Fibroblast of upper back skin (primary cell): ENCODE measurements around the gene LRRIQ3.
"Not testable (repeated sequence)": the region's sequence is repeated elsewhere in the genome, so short reads cannot be mapped to it uniquely, and the experiment has no call there.

Experiments used
- DNase-seq: peaks from one replicate; pipeline ENCODE4 v3.0.0-alpha.2; 2013

Gene LRRIQ3, protein sequence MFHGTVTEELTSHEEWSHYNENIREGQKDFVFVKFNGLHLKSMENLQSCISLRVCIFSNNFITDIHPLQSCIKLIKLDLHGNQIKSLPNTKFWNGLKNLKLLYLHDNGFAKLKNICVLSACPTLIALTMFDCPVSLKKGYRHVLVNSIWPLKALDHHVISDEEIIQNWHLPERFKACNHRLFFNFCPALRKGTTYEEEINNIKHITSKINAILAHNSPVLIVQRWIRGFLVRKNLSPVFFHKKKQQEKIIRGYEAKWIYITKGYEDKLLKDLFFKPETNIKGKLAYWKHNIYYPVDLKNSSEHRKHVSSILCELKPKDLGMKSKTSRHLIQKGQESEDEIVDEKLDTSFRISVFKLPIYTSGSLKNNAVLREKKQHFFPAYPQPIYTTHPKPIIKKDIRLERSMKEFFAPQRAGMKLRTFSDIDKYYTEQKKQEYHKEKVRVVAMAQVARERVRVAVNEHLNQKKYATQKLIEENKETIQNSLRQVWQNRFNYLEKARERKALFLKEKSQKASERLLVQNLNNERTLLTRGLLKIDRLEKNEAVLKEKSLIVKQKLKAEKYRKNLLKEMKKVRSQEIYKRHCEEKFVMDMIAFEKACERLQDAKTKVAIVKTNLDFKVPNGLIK

DNA sequence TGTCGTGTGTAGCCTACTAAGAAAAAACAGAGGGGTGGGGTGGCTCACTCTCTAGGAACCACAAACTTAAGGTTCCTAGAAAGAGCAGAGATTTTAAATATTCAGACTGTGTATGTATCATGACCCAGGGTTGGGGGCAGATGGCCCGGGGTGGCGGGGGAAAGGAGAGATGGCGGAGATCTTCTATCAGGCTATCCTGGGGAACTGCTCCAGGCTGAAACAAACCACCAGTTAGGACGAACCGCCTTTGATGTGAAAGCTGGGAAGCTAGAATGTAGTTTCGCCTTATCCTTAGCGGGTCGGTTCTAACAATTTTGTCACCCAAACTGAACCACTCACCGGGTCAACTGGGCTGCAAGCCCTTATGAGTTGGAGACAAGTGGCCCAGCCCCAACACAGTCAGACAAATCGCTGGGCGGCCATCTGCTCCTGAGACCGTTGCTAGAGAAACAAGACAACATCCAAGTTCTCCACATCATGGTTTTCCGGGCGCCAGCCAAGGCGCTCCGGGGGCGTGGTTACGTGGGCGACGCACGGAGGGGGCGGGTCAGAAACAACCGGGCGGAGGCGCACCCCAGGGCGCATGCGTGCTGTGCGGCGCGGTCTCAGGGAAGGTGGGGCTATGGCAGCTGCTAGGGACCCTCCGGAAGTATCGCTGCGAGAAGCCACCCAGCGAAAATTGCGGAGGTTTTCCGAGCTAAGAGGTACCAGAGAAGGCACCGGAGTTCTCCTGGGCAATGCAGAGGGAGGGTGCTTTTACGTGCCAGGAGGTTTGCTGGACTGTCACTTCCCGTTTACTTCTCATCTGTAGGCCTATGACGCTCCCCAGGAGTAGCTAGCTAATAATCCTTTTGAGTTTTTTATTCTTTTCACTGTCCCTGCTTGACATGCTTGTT lies at the start of gene LRRIQ3, which contains the start of gene FPGT:
Gene LRRIQ3, minus strand, starts transcription at position 520 of the 896 bp plus-strand sequence. CDS start 14,492 bp downstream, outside the sequence.
Gene FPGT, plus strand, starts transcription at position 586 of the 896 bp plus-strand sequence. Its CDS starts 37 bp downstream, at position 623.
- DNase-seq = peak; percentile 94

DNA sequence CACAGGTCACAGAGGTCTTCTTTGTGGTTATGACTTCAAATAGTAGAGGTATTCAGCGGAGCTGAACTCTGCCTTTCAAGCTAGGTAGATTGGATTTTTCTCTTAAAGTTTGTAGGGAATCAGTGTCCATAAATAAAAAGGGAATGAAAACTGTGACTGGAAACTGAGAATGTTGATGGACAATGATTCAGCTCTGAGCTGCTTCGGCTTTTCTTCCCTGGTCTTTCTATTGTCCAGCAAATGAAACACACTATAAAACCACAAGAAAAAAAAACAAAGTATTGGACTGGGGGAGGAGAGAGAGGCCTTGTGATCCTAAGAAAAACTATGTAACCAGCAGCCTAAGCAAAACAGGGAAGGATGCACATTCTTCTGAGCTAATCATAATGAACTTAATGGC lies 48.3 kb upstream of the LRRIQ3 start:
- peak; percentile 11 for DNase-seq

DNA sequence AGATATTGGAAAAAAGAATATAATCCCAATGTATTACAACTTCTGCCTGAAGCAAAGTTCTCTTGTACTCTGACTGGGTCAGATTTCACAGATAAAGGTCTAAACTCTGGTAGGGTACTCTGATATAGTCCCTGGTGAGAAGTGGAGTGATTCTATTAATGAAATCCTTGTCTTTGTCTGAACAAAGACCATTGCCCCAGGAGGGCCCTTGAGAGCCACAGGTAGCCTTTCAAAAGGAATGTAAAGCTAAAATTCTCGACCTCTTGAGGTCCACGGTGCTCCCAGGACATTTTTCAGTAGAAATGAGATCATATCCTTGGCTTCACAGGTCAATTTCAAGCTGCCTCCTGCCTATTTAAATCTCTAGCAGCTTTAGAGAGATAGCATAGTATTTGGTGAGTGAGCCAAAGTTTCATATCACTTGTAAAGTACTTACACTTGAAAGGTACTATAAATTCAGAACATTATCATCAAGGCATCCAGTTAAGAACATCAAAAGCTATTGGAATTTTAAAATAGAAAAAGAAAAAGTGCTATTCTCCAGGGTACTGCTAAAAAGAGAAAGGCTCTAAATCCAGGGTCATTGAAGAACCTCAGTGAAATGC lies 47.3 kb upstream of the LRRIQ3 start:
- no peak for DNase-seq

DNA sequence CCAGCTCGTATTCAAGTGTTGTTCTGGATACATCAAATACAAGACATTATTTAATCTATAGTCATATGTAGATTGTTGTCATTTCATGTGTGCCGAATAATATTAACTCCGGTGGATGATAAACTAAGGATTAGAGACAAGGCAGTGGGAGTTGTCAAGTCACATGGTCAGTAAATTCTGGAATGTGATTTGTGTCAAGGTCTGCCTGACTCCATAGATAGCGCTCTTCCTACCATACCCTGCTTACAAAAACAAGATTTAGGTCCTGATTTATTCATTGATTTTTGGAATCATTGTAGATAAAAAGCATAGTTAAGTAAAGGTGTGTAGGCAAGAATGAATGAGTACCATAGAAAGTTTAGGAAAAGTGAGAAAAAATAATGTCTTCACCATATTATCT lies 39.8 kb upstream of the LRRIQ3 start:
- DNase-seq = no peak

DNA sequence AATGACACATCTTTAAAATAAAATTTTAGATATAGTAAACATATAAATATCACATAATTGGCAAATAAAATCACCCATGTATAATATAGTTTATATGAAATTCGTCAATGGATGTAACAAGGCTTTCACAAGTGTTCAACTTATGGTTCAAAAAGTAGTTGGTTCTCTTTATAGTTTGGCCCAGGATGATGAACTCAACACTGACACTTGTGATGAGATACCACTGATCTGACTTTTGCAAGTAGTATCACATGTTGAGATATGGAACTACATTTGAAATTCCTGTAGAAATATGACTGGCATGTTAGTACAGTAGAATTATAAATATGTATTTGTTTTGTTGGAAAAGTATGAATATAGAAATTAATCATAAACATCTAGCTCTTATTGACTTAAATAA lies 39.1 kb upstream of the LRRIQ3 start:
- no peak for DNase-seq

DNA sequence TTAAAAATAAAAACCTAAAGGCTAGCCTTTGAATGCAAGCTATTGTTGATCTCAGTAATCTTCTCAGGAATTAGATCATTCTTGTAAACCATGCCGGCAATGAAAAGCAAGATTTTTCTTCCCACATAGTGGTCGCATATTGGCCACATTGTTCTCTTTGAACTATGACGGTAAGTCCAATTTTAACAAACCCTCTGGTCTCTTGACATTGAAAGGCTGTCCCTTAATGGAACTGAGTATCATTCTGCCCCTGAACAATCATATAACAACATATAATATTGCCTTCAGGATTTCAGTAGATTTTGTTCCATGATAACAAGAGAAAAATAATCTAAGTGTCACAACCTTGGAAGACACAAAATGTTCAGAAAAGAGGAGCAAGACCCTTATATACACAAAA lies 38.5 kb upstream of the LRRIQ3 start:
- DNase-seq = no peak

DNA sequence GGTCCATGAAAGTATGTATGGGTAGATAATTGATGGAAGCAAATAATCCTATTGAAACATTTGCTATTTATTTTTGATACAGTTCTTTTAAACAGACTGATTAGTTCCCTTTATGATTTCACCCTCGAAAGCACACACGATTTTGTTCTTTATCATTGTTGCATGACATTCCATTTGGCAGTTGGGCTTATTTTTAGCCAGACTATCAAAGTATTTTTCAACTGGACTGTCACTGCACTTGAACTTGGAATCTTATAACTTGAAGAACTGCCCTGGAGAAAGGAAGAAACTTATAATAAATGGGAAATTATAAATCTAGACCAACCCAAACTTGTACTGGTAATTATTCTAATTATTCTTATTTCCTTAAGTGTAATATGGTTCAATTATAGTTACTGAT lies 37.2 kb upstream of the LRRIQ3 start, which contains the start of gene TNNI3K:
Gene TNNI3K, plus strand, starts transcription at position 235 of the 400 bp plus-strand sequence. Its CDS starts 65 bp downstream, at position 300.
- no peak for DNase-seq

DNA sequence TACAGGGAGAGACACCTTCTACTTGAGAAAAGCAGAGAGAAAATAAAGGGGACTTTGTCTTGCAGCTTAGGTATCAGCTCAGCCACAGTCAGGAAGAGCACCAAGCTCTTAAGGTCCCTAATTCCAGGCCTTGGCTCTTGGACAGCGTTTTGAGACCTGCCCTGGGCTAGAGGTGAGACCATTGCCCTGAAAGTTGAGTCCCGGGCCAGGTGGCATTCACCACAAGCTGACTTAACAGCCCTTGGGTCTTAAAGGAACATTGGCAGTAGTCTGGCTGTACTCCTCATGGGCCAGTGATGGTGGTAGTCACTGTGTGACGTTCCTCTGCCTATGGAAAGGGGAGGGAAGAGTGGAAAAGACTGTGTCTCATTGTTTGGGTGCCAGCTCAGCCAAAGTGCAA lies 25.5 kb upstream of the LRRIQ3 start:
- DNase-seq = no peak

DNA sequence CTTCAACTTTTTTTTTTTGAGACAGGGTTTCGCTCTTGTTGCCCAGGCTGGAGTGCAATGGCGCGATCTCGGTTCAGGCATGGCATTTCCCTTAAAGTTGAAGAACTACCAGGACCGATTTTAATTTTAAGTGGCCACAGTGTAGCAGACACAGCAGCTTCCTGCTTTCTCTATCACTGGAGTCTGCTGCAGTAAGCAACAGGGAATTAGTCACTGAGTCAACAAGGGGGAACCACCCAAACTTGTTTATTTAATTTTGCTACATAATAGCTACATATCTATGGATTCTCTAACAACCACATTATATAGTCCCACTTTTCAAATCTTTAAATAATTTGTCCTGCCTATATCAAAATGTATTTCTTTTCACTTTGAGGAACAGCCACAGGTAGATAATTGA lies 24.7 kb upstream of the LRRIQ3 start:
- no peak for DNase-seq

DNA sequence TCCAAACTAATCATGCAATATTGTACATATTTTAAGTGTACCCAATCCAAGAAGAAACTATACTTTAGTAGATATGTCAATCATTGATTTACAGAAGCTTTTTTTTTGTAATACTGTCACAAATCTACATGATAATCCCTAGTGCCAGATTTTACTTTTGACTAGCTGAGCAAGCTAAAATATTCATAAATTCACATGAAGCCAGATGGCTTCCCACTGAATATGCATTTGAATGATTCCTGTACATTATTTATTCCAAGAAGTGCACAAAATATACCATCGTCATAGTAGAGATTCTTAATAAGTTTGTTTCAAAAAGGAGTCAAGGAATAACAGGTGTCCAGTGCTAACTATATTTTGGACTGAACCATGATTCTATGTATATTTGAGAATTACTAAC lies 17.3 kb upstream of the LRRIQ3 start:
- no peak for DNase-seq

DNA sequence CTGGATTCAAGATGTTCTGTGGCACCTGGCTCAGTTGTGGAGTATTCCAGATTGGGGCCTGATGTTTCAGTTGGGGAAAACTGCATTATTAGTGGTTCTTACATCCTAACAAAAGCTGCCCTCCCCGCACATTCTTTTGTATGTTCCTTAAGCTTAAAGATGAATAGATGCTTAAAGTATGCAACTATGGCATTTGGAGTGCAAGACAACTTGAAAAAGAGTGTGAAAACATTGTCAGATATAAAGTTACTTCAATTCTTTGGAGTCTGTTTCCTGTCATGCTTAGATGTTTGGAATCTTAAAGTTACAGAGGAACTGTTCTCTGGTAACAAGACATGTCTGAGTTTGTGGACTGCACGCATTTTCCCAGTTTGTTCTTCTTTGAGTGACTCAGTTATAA lies 7.3 kb upstream of the LRRIQ3 start:
- DNase-seq = peak; percentile 63

DNA sequence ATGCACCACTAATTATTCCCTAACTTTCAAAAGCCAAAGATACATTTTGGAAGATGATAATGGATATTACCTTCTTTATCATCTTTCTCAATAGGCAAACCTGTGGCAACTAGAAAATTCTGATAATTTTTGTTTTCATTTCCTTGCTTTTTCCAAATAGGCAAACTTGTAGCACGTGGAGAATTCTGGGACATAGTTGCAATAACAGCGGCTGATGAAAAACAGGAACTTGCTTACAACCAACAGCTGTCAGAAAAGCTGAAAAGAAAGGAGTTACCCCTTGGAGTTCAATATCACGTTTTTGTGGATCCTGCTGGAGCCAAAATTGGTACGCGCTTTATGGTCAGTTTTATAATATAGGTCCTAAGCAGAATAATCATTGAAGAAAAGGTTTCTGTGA lies 1.5 kb upstream of the LRRIQ3 start:
- DNase-seq = no peak

DNA sequence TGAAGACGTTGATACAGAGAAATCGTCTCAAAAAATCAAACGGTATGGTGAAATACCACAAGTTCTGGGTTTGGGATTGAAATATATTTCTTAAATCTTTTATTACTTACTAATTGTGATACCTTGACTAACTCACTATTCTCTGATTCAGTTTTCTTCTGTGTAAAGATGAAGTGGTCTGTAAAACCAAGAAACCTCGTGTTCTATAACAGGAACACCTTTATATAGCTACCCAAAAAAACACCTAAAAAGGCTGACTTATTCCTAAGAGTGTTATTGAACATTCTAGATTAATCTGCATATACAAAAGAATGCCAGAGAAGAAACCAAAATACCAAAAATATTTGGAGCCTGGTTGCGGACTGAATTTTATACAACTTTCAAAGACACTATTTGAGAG lies 721 bp downstream of the LRRIQ3 start:
- DNase-seq = no peak

DNA sequence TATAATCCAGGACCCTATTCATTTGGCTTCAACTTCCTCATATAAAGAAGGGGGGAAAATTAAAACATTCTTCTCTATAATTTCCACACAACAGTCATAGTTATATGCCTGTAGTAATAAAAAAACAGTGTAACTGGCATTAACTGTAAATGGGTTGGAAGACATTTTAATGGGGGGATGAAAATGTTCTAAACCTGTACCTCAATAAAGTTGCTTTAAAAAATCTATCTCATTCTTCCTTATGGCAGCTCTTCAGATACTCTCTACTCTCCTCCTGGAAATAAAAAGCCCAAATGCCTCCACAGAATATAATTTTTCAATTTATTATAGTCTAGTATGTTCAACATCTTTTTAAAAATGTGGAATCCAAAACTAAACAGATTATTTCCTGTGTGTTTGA lies 2.6 kb downstream of the LRRIQ3 start:
- DNase-seq = no peak

DNA sequence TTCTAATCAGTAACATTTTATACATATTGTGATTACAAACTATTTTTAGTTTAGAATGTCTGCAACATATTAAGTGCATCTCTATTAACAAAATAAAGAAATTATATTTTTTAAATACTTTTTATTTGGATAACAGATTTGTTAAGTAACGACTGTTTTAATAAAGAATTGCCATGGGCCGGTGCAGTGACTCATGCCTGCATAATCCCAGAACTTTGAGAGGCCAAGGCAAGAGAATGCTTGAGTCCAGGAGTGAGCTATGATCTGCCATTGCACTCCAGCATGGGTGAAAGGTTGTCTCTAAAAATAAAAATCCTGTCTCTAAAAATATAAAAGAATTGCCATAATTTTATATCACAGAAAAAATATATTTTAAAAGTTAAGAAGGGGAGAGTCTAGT lies 4.1 kb downstream of the LRRIQ3 start:
- peak; percentile 32 for DNase-seq

DNA sequence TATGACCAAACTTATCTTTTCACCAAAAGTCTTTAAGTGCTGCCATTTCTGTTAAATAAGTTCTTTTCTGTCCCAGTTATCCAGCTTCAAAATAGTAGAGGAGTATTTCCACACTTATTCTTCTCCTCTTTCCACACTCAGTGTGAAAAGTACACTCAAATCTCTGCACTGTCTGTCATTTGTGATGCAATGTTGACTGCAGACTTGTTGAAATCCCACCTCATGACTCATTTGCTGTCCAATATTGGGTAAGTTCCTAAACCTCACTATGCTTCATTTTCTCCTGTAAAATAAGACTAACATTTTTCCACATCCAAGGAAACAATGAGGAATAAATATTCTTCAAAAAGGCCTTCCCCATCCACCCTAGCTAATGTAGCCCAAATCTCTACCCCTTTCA lies 17.5 kb downstream of the LRRIQ3 start:
- DNase-seq = peak; percentile 41

DNA sequence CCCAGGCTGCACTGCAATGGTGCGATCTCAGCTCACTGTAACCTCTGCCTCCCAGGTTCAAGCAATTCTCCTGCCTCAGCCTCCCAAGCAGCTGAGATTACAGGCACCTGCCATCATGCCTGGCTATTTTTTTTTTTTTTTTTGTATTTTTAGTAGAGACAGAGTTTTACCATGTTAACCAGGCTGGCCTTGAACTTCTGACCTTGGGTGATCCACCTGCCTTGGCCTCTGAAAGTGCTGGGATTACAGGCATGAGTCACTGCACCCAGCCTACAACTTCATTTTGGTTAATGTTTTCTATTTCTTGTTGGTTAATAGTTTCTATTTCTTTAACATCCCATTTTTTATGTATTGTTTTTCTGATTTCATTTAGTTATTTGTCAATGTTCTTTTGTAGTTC lies 23.6 kb downstream of the LRRIQ3 start:
- DNase-seq = not testable (repeated sequence)

DNA sequence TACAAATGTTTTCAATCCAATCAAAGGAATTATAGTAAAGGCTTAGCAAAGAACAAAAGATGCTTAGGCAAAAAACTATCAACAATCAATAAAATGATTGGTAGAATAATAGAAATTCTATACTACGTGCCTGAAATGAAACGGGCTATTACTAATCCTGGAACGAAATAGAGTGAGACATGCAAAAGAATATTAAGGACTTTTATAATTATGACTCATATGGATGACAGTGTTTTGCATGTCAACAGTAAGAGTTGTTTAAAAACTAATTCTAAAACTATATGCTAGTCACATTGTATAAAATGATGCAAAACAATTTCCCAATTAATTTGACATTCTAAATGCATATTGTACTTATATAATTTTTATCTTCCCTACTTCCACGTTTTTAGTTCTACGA lies 35.6 kb downstream of the LRRIQ3 start:
- DNase-seq = no peak

DNA sequence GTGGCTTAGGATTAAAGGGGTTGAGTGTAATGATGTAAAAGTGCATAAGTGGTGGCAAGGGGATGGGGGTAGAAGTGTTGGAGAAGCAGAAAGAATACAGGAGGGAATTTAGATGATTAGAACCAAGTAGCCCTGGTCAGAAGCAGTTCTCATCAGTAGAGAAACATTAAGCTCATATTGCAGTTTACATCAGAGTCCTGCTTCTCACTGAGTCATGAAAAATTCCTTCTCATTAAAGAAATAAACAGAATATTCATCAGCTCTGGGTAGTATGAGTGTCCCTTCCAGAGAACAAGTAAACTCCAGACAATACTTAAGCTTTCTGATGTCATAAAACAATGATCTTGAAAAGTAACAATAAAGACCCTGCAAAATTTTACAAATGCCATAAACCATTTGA lies 36.5 kb downstream of the LRRIQ3 start:
- DNase-seq = no peak

DNA sequence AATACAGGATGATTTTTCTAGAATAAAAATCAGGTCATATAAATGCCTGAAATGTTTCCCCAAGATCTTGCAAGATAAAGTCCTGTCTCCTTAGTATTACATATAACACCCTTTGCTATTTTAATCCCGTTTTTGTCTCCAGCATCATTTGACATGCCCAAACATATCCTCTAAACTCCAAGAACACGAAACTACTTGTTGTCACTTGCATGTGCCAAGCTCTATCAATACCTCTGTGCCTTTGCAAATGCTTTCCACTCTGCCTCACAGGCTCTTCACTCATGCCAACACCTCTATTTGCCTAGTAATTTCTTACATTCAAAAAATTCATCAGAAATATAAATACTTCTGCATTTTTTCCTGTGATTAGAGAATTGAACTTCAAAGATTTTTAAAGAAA lies 37.9 kb downstream of the LRRIQ3 start:
- no peak for DNase-seq

DNA sequence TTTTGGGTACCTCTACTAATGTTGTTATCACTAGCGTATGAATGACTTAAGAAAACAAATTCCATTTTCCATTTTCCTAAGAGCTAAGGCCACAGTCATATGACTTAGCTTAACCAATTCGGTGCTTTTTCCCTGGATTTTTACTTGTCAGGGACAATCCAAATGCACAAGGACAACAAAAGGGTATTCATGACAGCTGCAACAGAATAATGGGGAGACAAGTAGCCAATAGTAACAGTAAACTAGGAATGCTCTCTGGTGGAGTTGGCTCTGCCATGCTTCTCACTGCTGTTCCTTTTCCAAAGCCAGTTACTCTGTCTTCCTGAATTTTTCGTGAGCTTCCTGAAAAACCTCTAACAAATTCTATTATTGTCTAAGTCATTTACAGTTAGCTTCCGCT lies 52.9 kb downstream of the LRRIQ3 start:
- DNase-seq = no peak

DNA sequence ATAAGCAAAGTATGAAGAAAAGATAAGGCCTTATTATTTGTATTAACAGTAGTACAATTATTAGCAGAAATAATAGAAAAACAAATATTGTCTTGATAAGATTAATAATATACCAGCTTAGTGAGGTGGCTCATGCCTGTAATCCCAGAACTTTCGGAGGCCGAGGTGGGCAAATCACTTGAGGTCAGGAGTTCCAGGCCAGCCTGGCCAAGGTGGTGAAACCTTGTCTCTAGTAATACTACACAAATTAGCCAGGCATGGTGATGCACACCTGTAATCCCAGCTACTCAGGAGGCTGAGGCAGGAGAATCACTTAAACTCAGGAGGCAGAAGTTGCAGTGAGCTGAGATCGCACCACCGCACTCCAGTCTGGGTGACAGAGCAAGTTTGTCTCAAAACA lies 80.6 kb downstream of the LRRIQ3 start:
- not testable (repeated sequence) for DNase-seq

DNA sequence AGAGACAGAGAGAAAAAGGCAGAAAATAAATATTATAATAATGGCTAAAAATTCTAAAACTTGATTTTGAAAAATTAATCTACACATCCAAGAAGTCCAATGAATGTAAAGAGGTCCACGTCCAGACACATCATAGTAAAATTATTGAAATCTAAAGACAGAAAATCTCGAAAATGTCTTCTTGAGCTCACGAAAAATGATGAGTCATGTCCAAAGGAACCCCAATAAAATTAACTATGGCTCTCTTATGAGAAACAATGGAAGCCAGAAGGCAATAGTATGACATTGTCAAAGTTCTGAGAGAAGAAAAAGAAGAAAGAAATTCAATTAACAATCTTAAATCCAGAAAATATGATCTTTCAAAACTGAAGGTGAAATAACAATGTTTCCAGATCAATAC lies 84.6 kb downstream of the LRRIQ3 start:
- DNase-seq = no peak
